Measurements from ENCODE around the gene INHBC.
A peak's percentile ranks its signal among the peaks of the same experiment; 100 is the strongest.
"Not testable (repeated sequence)": the region's sequence is repeated elsewhere in the genome, so short reads cannot be mapped to it uniquely, and the experiment has no call there.

INHBC gene

GRCh38 chr12:57429473-57430111, 5.0 kb upstream of the INHBC start:
- peak in 1 of 6 experiments; percentile 7 for DNase-seq

GRCh38 chr12:57430112-57430930, 4.3 kb upstream of the INHBC start:
- peak in 5 of 6 experiments; percentile 27 to 67 (median 60) for DNase-seq

GRCh38 chr12:57430931-57431566, 3.5 kb upstream of the INHBC start, which contains the start of gene R3HDM2:
TSS of gene R3HDM2 (minus strand) at chr12:57431043. CDS start at chr12:57310428, 120,615 bp downstream.
- peak; percentile 85 to 93 (median 91) for DNase-seq

GRCh38 chr12:57431654-57432188, 2.9 kb upstream of the INHBC start:
- no peak for DNase-seq

DNA sequence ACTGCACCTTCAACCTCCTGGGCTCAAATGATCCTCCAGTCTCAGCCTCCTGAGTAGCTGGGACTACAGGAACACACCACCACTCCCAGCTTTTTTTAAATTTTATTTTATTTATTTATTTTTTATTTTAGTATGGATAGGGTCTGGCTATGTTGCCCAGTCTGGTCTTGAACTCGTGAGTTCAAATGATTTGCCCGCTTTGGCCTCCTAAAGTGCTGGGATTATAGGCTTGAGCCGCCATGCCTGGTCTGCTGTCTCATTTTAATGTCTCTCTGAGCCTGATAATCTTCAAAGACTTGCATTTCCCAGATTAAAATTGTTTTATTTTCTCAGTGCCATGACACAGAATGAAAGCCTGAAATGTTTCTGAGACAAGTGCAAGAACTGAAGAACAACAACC, 1.2 kb upstream of the INHBC start:
- DNase-seq: no peak

DNA sequence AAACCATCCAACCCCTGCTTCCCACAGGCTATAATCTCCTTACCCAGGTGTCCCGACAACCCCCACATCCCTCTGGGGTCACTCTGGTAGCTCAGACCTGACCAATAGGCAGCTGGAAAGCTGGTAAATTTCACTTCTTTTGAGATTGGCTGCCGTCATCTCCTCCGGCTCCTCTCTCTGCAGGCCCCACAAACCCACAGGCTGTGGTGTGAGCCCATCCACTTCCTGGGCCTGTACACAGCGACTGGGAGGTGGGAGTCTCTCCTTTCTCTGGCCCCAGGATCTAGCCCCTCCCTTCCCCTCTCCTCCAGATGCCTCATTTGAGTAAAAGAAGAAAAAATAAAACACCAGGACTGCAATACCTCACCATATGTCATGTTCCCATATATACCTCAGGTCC, 709 bp downstream of the INHBC start:
- DNase-seq: no peak

DNA sequence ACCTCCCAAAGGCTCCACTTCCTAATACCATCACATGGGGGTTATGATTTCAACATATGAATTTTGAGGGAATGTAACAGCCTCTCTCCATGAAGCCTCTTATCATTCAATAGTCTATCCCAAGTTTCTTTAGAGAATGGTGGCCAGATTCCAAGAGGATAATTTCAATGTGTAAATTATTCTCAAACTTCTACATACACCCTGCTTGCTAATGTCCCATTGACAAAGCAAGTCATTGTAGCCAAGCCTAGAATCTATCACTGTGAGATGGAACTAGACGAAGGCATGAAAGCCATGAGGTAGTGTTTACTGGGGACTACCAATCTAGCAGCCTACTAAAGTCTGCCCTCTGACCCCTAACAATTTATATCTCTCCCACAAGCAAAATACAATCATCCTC, 3.8 kb downstream of the INHBC start:
- DNase-seq: no peak

DNA sequence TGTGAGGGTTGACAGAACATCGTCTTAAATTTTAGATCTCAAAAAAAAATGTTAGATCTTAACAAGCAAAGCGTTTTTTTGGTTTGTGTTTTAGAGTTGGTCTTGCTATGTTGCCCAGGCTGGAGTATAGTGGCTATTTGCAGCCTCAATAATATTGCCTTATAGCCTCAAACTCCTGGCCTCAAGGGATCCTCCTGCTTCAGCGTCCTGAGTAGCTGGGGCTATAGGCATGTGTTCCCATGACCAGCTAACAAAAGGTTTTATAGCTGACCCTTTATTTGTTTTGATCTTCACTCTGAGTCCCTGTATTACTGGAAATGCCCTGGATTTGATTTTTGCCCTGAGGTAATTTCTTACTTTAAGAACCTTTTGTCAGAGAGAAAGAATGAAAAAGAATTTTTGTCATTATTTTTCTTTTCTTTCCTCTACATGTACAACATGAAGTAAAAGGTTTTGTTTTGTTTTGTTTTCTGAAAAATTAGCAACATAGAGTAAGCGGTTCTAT, 5.2 kb downstream of the INHBC start:
- no peak for DNase-seq

- DNase-seq: not testable (repeated sequence)
These were observed 6.8 kb downstream of the INHBC start for GRCh38 chr12:57441393-57441792.

- DNase-seq: no peak
These were observed 7.4 kb downstream of the INHBC start for GRCh38 chr12:57441846-57442427.

DNA sequence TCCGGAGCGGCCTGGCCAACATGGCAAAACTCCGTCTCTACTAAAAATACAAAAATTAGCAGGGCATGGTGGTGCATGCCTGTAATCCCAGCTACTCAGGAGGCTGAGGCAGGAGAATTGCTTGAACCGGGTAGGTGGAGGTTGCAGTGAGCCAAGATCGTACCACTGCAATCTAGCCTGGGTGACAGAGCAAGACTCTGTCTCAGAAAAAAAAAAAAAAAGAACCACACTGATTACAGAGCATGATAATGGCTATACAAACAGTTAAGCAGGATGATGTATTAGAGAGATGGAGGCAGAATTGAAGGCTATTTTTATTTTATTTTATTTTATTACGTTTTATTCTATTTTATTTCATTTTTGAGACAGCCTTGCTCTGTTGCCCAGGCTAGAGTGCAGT, 9.8 kb downstream of the INHBC start:
- not testable (repeated sequence) for DNase-seq

DNA sequence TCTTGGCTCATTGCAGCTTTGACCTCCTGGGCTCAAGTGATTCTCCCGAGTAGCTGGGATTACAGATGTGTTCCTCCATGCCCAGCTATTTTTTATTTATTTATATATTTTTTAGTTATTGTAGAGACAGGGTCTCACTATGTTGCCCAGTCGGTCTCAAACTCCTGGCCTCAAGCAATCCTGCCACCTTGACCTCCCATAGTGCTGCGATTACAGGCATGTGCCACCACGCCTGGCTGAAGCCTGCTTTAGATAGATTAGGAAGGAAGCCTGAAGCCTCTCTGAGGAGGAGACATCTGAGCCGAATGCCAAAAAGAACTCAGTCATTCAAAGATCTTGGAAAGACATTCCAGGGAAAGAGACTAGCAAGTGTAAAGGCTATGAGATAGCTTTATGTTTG, 10.2 kb downstream of the INHBC start:
- no peak for DNase-seq

DNA sequence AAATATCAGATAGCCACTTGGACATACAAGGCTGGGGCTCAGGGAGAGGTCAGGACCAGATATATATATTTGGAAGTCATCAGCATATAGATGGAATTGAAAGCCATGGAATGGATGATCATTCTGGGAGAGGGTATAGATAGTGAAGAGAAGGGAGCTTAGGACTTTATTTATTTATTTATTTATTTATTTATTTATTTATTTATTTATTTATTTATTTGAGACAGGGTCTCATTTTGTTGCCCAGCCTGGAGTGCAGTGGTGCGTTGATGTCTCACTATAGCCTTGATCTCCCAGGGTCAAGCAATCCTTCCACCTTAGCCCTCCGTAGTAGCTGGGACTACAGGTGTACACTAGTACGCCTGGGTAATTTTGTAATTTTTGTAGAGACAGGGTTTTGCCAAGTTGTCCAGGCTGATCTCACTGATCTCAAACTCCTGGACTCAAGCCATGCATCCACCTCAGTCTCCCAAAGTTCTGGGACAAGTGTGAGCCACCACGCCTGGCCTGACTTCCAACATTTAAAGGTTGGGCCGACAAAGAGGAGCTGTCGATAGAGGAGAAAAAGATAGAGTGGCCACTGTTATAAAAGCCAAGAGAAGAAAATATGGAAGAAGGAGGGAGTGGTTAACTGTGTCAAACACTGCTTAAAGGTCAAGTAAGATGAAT, 11.8 kb downstream of the INHBC start:
- no peak for DNase-seq

DNA sequence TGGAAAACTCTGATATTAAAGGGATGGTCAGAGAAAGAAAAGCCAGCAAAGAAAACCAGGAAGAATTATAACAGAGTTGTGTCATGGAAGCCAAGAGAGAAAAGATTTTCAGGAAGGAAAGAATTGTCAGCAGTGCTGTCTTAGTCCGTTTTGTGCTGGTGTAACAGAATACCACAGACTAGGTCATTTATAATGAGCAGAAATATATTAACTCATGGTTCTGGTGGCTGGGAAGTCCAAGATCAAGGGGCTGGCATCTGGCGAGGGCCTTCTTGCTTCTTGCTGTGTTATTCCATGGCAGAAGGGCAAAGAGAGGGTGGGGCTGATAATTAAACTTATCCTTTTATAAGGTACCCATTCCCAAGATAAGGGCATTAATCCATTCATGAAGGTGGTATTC, 14.1 kb downstream of the INHBC start:
- DNase-seq: no peak

DNA sequence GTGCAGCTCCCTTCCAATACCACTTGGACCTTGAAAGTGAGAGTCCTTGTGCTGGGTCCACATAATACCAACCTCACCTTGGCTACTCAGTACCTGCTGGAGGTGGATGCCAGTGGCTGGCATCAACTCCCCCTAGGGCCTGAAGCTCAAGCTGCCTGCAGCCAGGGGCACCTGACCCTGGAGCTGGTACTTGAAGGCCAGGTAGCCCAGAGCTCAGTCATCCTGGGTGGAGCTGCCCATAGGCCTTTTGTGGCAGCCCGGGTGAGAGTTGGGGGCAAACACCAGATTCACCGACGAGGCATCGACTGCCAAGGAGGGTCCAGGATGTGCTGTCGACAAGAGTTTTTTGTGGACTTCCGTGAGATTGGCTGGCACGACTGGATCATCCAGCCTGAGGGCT, 14.8 kb downstream of the INHBC start:
- no peak for DNase-seq

- DNase-seq: no peak
These were observed 15.5 kb downstream of the INHBC start for GRCh38 chr12:57450057-57450456.

GRCh38 chr12:57451233-57451778, 16.7 kb downstream of the INHBC start:
- DNase-seq: no peak

DNA sequence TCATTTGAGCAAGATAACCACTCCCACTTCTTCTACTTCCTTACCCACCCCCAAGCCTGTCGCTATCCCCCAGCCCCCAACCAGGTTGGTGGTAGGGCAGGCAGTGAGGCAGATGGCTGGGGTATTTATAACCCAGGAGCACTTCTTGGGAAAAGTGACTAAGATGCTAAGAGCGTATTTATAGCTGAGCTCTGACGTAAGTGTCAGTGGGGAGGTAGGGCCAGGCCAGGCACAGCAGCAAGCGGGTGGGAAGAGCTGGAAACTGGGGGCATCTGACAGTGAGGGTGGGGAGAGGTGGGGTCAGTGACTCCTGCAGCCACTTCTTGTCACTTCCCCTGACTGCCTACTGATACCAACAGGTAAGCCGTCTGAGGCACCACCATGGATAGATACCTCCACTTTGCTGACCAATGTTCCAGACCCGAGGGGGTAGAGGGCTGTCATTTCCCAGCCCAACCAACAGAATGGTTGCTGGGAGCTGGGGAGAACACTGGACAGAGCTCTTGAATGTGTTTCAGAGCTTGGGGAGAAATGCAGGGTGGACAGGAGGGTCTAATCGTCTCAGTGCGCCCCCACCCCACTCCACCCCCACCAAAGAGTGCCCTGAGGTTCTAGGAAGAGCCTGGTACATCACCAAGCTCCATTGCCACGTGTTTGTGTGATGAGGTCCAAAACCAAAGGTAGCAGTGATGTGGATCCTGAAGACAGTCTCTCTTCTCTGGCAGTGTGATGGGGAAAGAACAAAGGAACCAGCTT, 17.8 kb downstream of the INHBC start:
- DNase-seq: no peak

DNA sequence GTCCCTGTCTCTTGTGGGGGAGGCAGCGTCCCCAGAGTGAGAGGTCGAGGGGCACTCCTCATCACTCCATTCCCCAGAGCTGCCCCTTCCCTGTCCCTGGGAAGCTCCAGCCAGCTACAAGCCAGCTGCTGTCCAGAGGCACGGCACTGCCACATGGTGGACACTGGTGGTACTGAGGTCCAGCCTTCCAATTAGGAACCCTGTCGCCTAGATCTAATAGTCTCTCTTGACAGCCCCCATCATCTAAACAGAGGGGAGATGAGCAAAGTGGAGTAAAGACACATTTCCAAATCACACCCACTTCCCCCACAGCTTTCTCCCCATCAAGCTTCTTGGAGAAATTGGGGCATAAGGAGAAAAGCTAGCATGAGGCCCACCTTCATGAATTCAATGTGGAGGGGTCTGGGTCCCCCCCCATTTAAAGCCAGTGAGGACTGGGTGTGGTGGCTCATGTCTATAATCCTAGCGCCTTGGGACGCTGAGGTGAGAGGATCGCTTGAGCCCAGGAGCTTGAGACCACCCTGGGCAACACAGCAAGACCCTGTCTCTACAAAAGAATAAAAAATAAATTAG, 18.4 kb downstream of the INHBC start:
- DNase-seq: peak in 1 of 6 experiments; percentile 6

DNA sequence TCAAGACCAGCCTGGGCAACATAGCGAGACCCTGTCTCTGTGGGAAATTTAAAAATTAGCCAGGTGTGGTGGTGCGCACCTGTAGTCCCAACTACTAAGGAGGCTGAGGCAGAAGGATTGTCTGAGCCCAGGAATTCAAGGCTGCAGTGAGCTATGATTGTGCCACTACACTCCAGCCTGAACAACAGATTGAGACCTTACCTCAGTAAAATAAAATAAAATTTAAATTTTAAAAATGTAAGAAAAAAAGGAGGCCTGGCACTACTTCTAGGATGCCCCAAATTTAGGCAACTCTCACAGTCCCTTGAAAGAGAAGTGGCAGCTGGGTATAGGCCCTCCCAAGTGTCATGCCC, 19.6 kb downstream of the INHBC start:
- no peak for DNase-seq
